HepG2 (cell line): Measurements from ENCODE around the gene IL27RA.
"Not testable (repeated sequence)": the region's sequence is repeated elsewhere in the genome, so short reads cannot be mapped to it uniquely, and the experiment has no call there.

Source experiments
- CBFB ChIP-seq: sonication (generic); formaldehyde crosslinking; IDR thresholded peaks from 2 replicates; pipeline ENCODE4 v1.4.0; 2020; ENCODE audit warnings: missing genetic modification reagents
- NFIC ChIP-seq: IDR thresholded peaks from 2 replicates; pipeline ENCODE4 v1.6.1; 2012; ENCODE audit warnings: mild to moderate bottlenecking, low read length, inconsistent platforms
- RAD21 ChIP-seq: fragments of 450-650 bp; formaldehyde crosslinking; IDR thresholded peaks from 2 replicates; pipeline ENCODE4 v1.5.0; 2020; ENCODE audit warnings: mild to moderate bottlenecking
- RBM39 ChIP-seq: fragments of 200-400 bp; formaldehyde crosslinking; IDR thresholded peaks from one replicate; pipeline ENCODE4 v1.6.1; 2018; ENCODE audit warnings: antibody characterized with exemption, mild to moderate bottlenecking, low read depth, low read length; ENCODE audit not compliant: poor library complexity, severe bottlenecking
- ZBTB38 ChIP-seq: sonication (generic); formaldehyde crosslinking; IDR thresholded peaks from 2 replicates; pipeline ENCODE4 v1.5.1; 2020; ENCODE audit warnings: mild to moderate bottlenecking, missing genetic modification reagents
- ZNF232 ChIP-seq: sonication (generic); formaldehyde crosslinking; IDR thresholded peaks from 2 replicates; pipeline ENCODE4 v1.4.0; 2020; ENCODE audit warnings: missing genetic modification reagents, borderline replicate concordance
- ZNF3 ChIP-seq: IDR thresholded peaks from 2 replicates; pipeline ENCODE4 v1.7.0; 2017; ENCODE audit warnings: inconsistent platforms
- TF ChIP-seq, protein P1 (sequence below): sonication (generic); formaldehyde crosslinking; IDR thresholded peaks from 2 replicates; pipeline ENCODE4 v1.8.1; 2023; ENCODE audit warnings: mild to moderate bottlenecking, missing genetic modification reagents
- TF ChIP-seq, protein P2 (sequence below): sonication (generic); formaldehyde crosslinking; IDR thresholded peaks from 2 replicates; pipeline ENCODE4 v1.5.0; 2020; ENCODE audit warnings: mild to moderate bottlenecking, missing genetic modification reagents, moderate library complexity
- TF ChIP-seq, protein P3 (sequence below): IDR thresholded peaks from 2 replicates; pipeline ENCODE4 v1.4.0; 2020; ENCODE audit warnings: mild to moderate bottlenecking, missing genetic modification reagents

DNA sequence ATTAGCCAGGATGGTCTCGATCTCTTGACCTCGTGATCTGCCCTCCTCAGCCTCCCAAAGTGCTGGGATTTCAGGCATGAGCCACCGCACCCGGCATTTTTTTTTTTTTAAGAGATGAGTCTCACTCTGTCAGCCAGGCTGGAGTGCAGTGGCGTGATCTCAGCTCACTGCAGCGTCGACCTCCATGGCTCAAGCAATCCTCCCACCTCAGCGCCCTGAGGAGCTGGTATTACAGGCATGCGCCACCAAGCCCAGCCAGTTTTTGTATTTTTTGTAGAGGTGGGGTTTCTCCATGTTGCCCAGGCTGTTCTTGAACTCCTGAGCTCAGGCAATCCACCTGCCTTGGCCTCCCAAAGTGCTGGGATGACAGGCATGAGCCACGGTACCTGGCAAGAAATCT, 16.3 kb downstream of the IL27RA start:
- not testable (repeated sequence) for TF ChIP-seq CBFB (CRISPR knock-in tag); ZNF3 (CRISPR knock-in tag); ZBTB38; RBM39; ZNF232 (CRISPR knock-in tag); RAD21 (CRISPR knock-in tag); NFIC
- TF ChIP-seq, protein P1, sequence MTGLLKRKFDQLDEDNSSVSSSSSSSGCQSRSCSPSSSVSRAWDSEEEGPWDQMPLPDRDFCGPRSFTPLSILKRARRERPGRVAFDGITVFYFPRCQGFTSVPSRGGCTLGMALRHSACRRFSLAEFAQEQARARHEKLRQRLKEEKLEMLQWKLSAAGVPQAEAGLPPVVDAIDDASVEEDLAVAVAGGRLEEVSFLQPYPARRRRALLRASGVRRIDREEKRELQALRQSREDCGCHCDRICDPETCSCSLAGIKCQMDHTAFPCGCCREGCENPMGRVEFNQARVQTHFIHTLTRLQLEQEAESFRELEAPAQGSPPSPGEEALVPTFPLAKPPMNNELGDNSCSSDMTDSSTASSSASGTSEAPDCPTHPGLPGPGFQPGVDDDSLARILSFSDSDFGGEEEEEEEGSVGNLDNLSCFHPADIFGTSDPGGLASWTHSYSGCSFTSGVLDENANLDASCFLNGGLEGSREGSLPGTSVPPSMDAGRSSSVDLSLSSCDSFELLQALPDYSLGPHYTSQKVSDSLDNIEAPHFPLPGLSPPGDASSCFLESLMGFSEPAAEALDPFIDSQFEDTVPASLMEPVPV (CRISPR knock-in tag) = not testable (repeated sequence)
- TF ChIP-seq, protein P2, sequence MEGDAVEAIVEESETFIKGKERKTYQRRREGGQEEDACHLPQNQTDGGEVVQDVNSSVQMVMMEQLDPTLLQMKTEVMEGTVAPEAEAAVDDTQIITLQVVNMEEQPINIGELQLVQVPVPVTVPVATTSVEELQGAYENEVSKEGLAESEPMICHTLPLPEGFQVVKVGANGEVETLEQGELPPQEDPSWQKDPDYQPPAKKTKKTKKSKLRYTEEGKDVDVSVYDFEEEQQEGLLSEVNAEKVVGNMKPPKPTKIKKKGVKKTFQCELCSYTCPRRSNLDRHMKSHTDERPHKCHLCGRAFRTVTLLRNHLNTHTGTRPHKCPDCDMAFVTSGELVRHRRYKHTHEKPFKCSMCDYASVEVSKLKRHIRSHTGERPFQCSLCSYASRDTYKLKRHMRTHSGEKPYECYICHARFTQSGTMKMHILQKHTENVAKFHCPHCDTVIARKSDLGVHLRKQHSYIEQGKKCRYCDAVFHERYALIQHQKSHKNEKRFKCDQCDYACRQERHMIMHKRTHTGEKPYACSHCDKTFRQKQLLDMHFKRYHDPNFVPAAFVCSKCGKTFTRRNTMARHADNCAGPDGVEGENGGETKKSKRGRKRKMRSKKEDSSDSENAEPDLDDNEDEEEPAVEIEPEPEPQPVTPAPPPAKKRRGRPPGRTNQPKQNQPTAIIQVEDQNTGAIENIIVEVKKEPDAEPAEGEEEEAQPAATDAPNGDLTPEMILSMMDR (CRISPR knock-in tag) = not testable (repeated sequence)
- TF ChIP-seq, protein P3, sequence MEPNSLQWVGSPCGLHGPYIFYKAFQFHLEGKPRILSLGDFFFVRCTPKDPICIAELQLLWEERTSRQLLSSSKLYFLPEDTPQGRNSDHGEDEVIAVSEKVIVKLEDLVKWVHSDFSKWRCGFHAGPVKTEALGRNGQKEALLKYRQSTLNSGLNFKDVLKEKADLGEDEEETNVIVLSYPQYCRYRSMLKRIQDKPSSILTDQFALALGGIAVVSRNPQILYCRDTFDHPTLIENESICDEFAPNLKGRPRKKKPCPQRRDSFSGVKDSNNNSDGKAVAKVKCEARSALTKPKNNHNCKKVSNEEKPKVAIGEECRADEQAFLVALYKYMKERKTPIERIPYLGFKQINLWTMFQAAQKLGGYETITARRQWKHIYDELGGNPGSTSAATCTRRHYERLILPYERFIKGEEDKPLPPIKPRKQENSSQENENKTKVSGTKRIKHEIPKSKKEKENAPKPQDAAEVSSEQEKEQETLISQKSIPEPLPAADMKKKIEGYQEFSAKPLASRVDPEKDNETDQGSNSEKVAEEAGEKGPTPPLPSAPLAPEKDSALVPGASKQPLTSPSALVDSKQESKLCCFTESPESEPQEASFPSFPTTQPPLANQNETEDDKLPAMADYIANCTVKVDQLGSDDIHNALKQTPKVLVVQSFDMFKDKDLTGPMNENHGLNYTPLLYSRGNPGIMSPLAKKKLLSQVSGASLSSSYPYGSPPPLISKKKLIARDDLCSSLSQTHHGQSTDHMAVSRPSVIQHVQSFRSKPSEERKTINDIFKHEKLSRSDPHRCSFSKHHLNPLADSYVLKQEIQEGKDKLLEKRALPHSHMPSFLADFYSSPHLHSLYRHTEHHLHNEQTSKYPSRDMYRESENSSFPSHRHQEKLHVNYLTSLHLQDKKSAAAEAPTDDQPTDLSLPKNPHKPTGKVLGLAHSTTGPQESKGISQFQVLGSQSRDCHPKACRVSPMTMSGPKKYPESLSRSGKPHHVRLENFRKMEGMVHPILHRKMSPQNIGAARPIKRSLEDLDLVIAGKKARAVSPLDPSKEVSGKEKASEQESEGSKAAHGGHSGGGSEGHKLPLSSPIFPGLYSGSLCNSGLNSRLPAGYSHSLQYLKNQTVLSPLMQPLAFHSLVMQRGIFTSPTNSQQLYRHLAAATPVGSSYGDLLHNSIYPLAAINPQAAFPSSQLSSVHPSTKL (CRISPR knock-in tag) = not testable (repeated sequence)
